AG04449 (cell line): ENCODE measurements around the gene RP2.

Experiments used
- CTCF ChIA-PET: fragments of 350-600 bp; formaldehyde crosslinking; extraction: SDS; loops from one replicate; lab custom pipeline; 2021; ENCODE audit warnings: antibody characterized with exemption; lab: Yijun Ruan, JAX
- POLR2A ChIA-PET: fragments of 400-600, 350-600 bp; formaldehyde crosslinking; extraction: SDS; loops from one replicate; lab custom pipeline; 2020; ENCODE audit warnings: antibody characterized with exemption, inconsistent platforms; lab: Yijun Ruan, JAX
- DNase-seq: peaks from one replicate; pipeline ENCODE4 v3.0.0-alpha.2; 2010; ENCODE audit warnings: low read depth, low spot score
- H3K4me3 ChIP-seq: 2 replicates; pipeline ENCODE4 v1.5.1; 2011; ENCODE audit warnings: low read depth, mild to moderate bottlenecking, control low read depth, low read length
- TF ChIP-seq, protein P1 (sequence below): IDR thresholded peaks from one replicate; pipeline ENCODE4 v1.5.1; 2011; ENCODE audit warnings: mild to moderate bottlenecking, moderate library complexity, low read length, control low read depth, inconsistent platforms; ENCODE audit not compliant: insufficient read depth; ENCODE audit errors: missing control alignments

The RP2 gene

DNA sequence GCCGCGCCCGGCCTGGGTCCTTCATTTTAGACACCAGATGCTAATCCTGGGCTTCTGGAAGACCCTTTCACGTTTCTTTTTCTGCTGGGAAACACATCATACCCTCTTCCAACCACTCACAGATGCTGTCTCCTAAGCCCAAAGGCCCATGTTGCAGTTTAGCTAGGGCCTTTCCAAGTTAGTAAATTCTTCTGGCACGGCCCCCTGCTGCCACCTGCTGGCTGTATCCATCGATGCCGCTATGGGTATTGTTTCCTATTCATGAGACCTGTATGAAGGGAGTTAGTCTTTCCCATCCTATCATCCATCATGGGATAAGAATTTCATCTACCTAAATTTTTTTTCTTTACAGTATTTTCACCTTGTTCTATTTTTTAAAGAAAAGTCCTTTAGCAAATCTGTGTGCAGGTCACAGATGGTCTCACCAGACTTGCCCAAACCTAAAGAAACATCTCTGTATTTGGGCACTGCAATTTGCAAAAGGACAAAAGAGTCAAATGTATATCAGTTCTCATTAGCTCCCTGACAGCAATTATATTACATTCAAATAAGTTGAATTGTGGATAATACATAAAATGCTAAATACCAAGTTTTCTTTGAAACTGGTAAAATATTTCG is 40.2 kb upstream of the RP2 start:
- no peak overlapping the region for H3K4me3 ChIP-seq
- ChIA-PET CTCF (interaction anchor here (1.0 to 3.7 kb wide), 16 partner anchors 12 to 297 kb away, joined by 3 to 70 read pairs (median 6); partner anchors contain the start of gene SLC9A7), POLR2A (no interaction called here)
- TF ChIP-seq, protein P1, sequence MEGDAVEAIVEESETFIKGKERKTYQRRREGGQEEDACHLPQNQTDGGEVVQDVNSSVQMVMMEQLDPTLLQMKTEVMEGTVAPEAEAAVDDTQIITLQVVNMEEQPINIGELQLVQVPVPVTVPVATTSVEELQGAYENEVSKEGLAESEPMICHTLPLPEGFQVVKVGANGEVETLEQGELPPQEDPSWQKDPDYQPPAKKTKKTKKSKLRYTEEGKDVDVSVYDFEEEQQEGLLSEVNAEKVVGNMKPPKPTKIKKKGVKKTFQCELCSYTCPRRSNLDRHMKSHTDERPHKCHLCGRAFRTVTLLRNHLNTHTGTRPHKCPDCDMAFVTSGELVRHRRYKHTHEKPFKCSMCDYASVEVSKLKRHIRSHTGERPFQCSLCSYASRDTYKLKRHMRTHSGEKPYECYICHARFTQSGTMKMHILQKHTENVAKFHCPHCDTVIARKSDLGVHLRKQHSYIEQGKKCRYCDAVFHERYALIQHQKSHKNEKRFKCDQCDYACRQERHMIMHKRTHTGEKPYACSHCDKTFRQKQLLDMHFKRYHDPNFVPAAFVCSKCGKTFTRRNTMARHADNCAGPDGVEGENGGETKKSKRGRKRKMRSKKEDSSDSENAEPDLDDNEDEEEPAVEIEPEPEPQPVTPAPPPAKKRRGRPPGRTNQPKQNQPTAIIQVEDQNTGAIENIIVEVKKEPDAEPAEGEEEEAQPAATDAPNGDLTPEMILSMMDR: peak; percentile 57
- DNase-seq: no peak

DNA sequence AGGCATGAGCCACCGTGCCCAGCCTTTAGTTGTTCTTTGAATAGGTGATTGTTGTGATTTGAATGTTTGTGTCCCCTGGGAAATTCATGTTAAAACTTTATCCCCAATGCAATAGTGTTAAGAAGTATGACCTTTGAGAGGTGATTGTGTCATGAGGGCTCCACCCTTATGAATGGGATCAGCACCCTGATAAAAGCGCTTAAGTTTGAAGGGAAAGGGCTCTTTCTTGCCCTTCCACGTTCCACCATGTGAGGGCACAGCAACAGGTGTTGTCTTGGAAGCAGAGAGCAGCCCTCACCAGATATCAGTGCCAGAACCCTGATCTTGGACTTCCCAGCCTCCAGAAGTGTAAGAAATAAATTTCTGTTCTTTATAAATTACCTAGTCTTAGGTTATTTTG is 33.7 kb upstream of the RP2 start:
- TF ChIP-seq, protein P1: peak; percentile 17
- CTCF ChIA-PET: interaction anchor here (3.6 kb wide), 1 partner anchor 228 kb away, joined by 16 read pairs; no protein-coding TSS in a partner anchor
- POLR2A ChIA-PET: no interaction called here
- no peak overlapping the region for H3K4me3 ChIP-seq
- no peak for DNase-seq

DNA sequence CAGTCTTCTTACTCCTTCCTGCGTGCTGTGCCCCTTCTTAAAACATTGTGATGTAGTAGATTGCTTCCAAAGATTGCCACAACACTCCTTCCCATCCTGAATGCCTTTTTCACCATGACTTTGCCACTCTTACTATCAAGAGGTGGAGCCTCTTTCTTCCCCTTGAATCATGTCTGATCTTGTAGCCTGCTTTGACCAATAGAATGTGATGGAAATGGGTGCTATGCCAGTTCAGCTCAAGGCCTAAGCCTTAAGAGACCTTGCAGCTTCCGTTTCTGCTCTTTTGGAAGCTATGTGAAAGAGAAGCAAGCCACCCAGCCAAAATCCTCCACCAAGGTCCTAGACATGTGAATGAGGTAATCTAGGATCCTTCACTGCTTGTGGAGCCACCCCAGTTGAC is 31.6 kb upstream of the RP2 start:
- POLR2A ChIA-PET: no interaction called here
- TF ChIP-seq, protein P1: no peak
- no peak overlapping the region for H3K4me3 ChIP-seq
- CTCF ChIA-PET: no interaction called here
- DNase-seq: no peak

- no peak for DNase-seq
- no peak overlapping the region for H3K4me3 ChIP-seq
- ChIA-PET POLR2A (no interaction called here), CTCF (interaction anchor here (1.3 kb wide), 1 partner anchor 13 kb away, joined by 3 read pairs; no protein-coding TSS in a partner anchor)
- TF ChIP-seq, protein P1: no peak
Measured at GRCh38 chrX:46811121-46811520, 25.7 kb upstream of the RP2 start.

DNA sequence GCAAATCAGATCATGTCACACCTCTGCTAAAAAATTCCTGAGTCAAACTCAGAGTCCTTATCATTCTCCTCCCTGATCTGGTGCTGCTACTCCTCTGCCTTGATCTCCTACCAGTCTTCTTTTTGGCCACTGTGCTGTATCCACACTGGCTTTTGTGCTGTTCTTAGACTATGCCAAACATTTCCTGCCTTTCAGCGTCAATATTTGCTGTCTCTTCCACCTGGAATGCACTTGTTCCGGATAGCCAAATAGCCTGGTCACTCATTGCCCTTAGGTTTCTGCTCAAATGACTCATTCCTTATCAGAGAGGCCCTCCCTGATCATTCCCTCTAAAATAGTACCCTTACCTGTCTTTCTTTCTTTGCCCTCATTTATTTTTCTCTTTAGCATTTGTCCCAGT is 24.4 kb upstream of the RP2 start:
- DNase-seq: no peak
- H3K4me3 ChIP-seq: no peak overlapping the region
- TF ChIP-seq, protein P1: no peak
- ChIA-PET CTCF (no interaction called here), POLR2A (no interaction called here)

DNA sequence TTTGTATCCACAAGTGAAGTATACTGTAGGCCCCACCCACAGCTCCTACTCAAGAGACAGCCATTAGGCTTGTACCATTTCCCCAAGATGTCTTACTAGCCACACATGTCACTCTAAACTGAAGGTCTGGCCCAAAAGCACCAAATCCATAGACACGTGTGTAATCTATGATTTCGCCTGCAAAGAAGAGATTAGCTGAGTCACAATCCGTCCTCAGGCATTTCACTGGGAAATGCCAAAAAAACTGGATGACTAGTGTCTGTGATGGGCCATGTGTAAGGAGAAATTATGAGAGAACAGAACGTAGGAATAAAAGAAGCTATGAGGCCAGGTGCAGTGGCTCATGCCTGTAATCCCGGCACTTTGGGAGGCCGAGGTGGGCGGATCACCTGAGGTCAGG is 21.9 kb upstream of the RP2 start:
- DNase-seq: no peak
- ChIA-PET CTCF (interaction anchor here (1.0 kb wide), 1 partner anchor 216 kb away, joined by 4 read pairs; no protein-coding TSS in a partner anchor), POLR2A (interaction anchor here (0.7 kb wide), 1 partner anchor 112 kb away, joined by 4 read pairs; no protein-coding TSS in a partner anchor)
- H3K4me3 ChIP-seq: no peak overlapping the region
- TF ChIP-seq, protein P1: no peak
